ENCODE measurements around the gene TOP2A.

TOP2A gene

GRCh38 chr17:40341808-40342503, 75.7 kb downstream of the TOP2A start:
- Histone ChIP-seq H3K4me3 (ENCODE audit: low read depth, low read length) (peak overlapping the region; percentile 65), H3K27me3 (no peaks in the 10 kb centered on the region)

GRCh38 chr17:40340880-40341807, 76.6 kb downstream of the TOP2A start:
- peak; percentile 88 for DNase-seq
- Histone ChIP-seq H3K4me3 (ENCODE audit: low read depth, low read length) (peak overlapping the region; percentile 65), H3K27me3 (no peaks in the 10 kb centered on the region), H3K4me1 (peaks cover 46% of the 10 kb centered on the region), H3K9me3 (no peaks in the 10 kb centered on the region), H3K36me3 (peaks cover 28% of the 10 kb centered on the region)
- TF ChIP-seq CTCF (IDR thresholded peaks at IDR 0.05; ENCODE audit: low read depth, low read length), result no peak

More at GRCh38 chr17:40341808-40342503, 75.7 kb downstream of the TOP2A start:
- no peaks in the 10 kb centered on the region for H3K9me3 ChIP-seq
- peaks cover 50% of the 10 kb centered on the region for H3K4me1 ChIP-seq
- DNase-seq, result peak; percentile 81
- H3K36me3 ChIP-seq, result peaks cover 28% of the 10 kb centered on the region
- no peak for TF ChIP-seq CTCF (IDR thresholded peaks at IDR 0.05; ENCODE audit: low read depth, low read length)

- Histone ChIP-seq H3K36me3 (peaks cover 28% of the 10 kb centered on the region), H3K4me3 (ENCODE audit: low read depth, low read length) (no peak overlapping the region), H3K27me3 (no peaks in the 10 kb centered on the region), H3K9me3 (no peaks in the 10 kb centered on the region), H3K4me1 (peaks cover 38% of the 10 kb centered on the region)
- TF ChIP-seq CTCF (IDR thresholded peaks at IDR 0.05; ENCODE audit: low read depth, low read length), result no peak
- DNase-seq, result no peak
Measured at GRCh38 chr17:40340327-40340726, 77.4 kb downstream of the TOP2A start.

- H3K27me3 ChIP-seq, result no peaks in the 10 kb centered on the region
- peaks cover 37% of the 10 kb centered on the region for H3K4me1 ChIP-seq
- H3K36me3 ChIP-seq, result peaks cover 33% of the 10 kb centered on the region
- no peak for DNase-seq
- no peaks in the 10 kb centered on the region for H3K9me3 ChIP-seq
- TF ChIP-seq CTCF (IDR thresholded peaks at IDR 0.05; ENCODE audit: low read depth, low read length), result no peak
- no peak overlapping the region for H3K4me3 ChIP-seq (ENCODE audit: low read depth, low read length)
Measured at GRCh38 chr17:40338941-40339649, 78.6 kb downstream of the TOP2A start.
